Effector CD8-positive, alpha-beta T cell (primary cell): ENCODE results near the gene SCGB1D2.
"Not testable (repeated sequence)": the region's sequence is repeated elsewhere in the genome, so short reads cannot be mapped to it uniquely, and the experiment has no call there.

ENCODE experiments used
- DNase-seq: peaks from one replicate; lab custom pipeline; 2025; lab: John Stamatoyannopoulos, UW
- total RNA-seq, 4 experiments: gene quantifications; one replicate each; lab custom pipeline; 2026; lab: John Stamatoyannopoulos, UW

Gene SCGB1D2, protein sequence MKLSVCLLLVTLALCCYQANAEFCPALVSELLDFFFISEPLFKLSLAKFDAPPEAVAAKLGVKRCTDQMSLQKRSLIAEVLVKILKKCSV
- 0 reads per million in 4 experiments for total RNA-seq

DNA sequence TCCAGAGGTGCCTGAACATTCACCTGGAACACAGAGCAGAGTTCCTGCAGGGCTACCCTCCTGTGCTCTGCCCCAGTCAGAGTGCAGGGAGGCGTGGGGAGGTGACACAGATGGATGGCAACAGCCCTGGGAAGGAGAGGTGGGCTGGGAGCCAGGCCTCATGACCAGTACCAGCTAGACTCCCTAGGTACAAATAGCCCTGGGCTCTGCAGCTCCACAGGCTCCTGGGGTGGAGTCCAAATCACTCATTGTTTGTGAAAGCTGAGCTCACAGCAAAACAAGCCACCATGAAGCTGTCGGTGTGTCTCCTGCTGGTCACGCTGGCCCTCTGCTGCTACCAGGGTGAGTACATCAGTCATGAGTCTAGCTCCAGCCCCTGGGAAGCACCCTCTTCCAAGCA lies at the start of gene SCGB1D2:
Gene SCGB1D2 (plus strand): TSS at position 219 of the 400 bp plus-strand sequence. CDS start 69 bp downstream, at position 288.
- DNase-seq = no peak

DNA sequence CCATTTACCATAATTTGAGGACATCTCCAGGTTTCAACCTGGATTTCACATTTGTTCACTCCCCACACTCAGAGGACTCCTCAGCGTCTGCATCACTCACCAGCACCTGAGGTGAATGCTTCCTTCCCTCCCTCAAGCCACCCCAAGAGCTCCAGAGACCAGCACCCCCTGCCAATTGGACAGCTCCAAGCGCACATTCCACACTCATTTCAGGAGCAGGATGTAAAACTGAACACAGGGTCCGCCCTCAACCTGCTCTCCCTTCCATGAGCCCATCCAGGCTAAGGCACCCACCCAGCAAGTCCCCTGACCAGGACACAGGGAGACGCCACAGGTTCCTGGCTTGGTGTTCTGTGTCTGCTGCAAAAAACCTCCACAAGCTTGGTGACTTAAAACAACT lies 48.1 kb upstream of the SCGB1D2 start:
- DNase-seq = no peak

DNA sequence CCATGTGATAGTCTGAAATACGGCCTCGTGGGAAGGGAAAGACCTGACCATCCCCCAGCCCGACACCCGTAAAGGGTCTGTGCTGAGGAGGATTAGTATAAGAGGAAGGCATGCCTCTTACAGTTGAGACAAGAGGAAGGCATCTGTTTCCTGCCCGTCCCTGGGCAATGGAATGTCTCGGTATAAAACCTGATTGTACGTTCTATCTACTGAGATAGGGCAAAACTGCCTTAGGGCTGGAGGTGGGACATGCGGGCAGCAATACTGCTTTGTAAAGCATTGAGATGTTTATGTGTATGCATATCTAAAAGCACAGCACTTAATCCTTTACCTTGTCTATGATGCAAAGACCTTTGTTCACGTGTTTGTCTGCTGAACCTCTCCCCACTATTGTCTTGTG lies 47.0 kb upstream of the SCGB1D2 start:
- DNase-seq = not testable (repeated sequence)

DNA sequence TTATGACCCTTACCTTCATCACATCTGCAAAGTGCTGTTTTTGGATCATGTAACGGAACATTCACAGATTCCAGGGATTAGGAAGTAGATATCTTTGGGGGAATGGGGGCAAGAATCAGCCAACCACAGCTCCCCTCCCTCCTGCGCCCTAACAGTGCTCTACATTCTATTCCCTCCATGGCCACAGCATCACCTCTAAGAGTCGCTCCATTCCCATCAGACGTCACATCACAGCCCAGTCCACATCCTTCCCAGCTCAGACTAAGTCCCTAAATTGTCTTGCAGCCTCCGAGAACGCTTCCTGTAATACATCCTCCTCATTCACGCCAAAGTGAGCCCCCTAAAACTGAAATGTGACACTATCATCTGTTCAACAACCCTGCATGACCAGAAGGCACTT lies 46.1 kb upstream of the SCGB1D2 start:
- DNase-seq = no peak

DNA sequence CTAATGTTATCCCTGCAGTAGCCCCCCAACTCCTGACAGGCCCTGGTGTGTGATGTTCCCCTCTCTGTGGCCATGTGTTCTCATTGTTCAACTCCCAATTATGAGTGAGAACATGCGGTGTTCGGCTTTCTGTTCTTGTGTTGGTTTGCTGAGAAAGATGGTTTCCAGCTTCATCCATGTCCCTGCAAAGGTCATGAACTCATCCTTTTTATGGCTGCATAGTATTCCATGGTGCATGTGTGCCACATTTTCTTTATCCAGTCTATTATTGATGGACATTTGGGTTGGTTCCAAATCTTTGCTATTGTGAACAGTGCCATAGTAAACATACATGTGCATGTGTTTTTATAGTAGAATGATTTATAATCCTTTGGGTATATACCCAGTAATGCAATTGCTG lies 44.6 kb upstream of the SCGB1D2 start:
- not testable (repeated sequence) for DNase-seq

DNA sequence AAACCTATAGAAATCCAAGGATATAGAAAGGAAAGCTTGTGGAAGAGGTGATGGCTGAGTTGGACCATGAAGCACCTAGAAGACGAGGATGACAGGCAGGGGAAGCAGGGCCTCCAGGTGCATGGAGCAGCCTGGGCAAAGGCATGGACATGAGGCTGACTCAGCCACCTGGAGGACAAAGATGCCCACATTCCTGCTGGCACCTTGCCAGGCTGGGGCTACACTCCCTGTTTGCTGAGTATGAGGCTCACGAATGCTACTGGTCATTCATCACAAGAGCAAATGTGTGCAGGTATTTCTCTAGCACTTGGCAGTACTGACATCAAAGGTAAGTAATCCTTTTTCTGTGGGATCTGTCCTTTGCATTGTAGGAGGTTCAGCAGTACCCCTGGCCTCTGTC lies 40.7 kb upstream of the SCGB1D2 start:
- DNase-seq = no peak

DNA sequence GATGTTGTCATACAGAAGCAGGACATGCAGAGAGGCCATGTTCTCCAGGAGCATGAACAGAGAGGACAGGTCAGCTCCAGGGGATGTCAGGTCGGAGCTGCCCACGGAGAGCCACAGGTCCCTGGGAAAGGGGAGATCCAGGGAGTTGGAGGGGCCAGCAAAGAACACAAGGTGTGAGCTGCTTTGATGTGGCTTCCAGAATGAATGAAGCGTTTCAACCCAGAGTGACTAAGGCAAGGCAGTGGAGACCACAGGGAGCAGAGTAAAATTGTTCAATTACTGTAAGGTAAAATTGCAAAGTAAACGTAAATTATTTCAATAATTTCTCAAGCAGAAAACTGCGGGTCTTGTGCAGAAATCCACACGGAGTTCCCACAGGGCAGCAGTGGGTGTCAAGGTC lies 39.1 kb upstream of the SCGB1D2 start:
- no peak for DNase-seq

DNA sequence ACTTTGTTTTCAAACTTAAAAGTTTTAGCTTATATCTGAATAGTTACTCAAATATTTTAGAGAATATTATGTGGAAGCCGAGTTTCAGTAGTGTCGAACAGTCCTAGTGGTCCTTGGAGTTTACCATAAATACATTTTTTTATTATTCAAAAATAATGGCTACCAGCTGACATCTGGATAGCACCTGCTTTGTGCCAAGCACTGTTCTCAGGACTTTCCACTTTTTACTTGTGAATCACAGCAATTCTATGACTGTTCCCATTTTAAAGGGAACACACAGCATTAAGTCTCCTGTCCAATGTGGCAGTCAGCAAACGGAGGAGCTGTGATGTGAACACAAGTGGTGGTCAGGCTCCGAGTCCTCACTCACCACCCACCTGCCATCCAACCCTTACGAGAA lies 37.6 kb upstream of the SCGB1D2 start:
- no peak for DNase-seq

DNA sequence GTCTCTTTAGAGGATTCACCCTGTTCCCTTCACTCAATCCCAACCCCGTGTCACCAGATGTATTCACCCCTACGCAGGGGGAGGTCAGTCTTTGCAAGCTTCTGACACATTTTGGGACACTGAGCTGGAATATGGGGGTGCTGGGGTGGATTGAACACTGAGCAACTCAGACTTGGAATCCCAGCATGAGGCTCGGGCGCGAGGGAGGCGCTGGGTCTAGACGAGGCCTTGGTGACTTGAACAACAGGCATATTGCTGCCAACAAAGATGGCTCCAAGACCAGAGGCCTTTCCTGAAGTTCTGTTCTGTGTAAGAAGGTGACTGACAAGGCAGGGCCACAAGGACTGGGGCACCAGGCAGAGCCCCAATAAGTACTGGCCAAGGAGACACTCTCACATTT lies 36.6 kb upstream of the SCGB1D2 start:
- DNase-seq = no peak

DNA sequence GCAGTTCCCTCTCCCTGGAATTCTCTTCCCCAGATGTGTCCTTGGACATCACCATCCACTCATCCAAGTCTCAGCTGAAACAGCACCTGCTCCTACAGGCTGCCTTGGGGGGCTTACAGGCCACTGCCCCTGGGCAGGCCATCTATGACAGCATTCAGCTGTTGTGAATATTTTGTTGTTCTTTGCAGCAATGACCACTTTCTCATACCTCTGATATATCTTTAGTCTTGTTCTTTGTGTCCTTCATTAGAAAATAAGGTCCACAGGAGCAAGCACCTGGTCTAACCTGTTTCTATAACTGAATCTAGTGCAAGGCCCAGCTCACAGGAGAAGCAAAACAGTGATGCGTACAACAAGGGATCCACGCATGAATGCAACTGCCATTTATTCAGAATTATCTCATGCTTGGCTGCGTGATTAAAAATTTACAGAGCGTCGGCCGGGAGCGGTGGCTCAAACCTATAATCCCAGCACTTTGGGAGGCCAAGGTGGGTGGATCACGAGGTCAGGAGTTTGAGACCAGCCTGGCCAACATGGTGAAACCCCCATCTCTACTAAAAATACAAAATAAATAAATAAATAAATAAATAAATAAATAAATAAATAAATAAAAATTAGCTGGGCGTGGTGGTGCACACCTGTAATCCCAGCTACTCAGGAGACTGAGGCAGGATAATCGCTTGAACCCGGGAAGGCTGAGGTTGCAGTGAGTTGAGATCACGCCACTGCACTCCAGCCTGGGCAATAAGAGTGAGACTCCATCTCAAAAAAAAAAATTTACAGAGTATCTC lies 35.6 kb upstream of the SCGB1D2 start:
- not testable (repeated sequence) for DNase-seq

DNA sequence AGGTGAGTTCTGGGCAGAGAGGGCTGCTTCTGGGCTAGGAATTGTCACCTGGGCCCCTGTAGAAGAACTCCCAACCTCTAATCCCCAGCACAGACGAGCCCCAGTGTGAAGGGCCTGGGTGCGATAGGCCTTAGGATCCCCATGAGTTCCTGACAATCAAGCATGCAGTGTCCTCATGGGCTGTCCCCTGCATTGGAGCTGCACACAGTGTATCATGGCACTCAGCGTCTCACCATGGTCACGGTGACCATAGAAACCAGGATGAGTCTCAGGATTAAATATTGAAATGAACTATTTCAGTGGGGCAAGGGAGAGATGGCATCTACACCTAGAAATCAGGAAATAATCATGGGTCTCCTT lies 33.3 kb upstream of the SCGB1D2 start:
- DNase-seq = no peak

DNA sequence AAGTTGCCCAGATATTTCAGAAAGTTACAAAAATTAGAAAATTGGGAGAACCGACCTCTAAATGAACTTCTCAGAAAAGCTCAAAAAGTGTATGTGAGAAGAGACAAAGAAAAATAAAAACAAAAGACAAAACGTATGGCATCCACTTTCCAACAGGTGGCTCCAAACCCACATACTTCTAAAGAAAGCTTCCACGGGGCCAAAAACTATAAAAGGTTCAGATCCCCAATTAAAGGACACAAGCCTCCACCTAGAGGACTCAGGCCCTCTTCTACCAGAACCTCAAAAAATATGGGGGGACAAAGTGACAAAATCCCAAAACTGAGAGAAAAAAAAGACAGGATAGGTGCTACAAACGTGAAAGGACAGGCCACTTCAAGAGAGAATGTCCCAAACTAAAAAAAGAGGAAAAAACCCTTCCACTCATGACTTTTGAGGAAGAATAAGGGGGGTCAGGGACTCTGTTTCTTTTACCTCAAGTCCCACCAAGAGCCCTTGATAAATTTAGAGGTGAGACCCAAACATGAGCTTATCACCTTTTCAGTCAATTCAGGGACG lies 24.8 kb upstream of the SCGB1D2 start:
- DNase-seq = no peak

DNA sequence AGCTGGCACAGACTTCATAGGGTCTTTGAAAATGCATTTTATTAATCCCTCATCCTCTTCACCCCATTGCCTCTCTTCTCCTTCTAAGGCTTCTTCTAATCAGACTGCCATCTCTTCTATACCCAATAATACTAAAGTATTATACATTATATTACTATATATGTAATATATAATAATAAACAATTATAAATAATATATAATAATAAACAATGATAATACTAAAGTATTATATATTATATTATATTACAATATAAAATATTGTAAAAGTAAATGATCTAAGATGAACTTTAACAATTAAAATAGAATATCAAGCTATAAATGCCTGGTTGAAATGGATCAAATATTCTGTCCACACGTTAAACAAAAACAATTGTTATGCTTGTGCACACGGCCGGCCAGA lies 20.5 kb upstream of the SCGB1D2 start:
- DNase-seq = no peak

DNA sequence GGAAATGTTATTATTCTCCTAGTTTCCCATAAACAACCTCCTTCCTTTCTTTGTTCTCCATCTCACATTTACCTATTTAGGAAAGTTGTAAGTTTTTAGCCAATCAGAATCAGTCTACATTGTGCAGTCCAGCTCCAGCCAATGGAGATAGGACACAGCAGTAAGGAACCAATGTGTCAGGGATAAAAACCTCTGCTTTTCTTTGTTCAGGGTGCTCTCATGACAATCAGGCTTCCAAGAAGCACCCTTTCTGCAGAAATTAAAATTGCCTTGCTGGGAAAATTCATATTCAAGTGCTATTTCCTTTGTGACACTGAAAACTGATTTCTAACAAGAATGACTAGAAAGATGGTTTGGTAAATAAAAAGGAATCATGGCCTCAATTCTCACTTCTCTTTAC lies 18.9 kb upstream of the SCGB1D2 start:
- DNase-seq = no peak

DNA sequence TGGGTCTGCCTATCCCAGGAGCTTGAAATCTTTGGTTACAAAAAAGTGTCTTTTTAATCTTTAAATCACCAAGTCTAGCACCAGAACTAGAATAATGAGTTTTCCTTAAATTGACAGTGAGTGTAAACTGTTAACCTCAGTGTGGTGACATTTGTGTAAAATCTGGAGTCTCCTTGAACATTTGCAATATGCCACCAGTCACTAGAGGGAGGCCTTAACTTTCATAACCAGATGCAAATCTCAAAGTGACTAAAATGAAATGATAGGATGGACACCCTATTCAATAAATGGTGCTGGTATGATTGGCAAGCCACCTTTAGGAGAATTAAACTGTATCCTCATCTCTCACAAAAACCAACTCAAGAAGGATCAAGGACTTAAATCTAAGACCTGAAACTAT lies 8.3 kb upstream of the SCGB1D2 start:
- DNase-seq = no peak

DNA sequence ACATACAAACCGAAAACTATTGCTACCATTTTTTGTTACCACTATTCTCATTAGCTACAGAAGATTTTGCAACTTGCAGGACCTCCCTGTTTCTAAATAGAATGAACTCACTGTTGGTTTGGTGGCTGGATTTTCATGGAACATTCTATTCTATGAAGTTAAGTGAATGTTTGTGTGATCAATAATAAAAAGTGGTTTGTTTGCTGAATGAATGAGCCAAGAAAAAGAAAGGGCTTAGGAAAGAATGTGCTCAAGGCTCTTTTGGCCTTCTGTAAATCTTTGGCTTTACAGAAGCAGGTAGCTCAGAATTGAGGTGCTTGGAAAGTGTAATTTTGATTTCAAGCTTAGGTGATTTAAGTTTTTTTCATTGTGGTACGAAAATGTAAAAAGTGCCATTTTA lies 5.9 kb upstream of the SCGB1D2 start:
- no peak for DNase-seq

DNA sequence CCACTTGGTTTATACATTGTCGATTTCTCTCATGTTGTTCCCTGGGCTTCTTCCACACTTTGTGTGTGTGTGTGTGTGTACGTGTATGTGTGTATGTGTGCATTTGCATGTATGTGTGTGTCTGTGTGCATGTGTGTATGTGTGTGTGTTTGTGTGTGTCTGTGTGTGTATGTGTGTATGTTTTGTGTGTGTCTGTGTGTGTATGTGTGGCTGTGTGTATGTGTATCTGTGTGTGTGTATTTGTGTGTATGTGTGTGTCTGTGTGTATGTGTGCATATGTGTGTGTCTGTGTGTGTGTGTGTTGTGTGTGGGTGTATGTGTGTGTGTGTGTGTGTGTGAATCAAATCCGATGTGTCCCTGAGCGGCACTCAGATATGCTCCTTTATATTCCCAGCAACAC lies 4.5 kb upstream of the SCGB1D2 start:
- no peak for DNase-seq

DNA sequence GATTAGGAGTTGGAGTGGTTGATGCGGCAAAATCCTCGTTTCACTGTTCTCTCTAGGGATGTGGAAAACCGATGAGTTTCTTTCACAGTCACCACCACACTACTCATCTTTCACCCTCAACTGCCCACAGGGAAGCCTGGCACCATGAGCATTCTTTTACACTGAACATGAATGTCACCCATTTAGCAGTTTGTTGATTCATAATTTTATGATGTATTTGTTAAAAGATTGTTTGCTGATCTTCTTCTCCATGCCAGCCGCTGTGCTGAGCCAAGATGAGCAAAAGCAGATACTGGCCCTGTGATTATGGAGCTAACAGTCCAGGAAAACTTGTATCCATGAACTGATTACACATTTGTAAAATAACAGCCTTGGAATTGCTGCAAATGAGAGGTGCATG lies 3.9 kb upstream of the SCGB1D2 start:
- DNase-seq = no peak

DNA sequence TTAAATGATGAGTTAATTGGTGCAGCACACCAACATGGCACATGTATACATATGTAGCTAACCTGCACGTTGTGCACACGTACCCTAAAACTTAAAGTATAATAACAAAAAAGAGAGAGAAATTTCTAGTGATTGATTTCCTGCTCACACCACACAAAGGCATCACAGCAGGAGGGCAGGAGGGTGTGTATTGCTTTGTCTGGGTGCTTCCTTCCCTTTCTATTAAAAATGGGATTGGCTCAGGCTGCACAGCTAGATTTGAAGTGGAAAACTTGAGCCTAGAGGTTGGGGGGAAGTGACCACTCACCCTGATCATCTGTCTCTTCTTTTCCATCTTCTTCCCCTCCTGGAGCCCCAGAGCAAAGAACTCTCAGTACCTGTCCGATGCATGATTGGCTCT lies 944 bp upstream of the SCGB1D2 start:
- DNase-seq = no peak

DNA sequence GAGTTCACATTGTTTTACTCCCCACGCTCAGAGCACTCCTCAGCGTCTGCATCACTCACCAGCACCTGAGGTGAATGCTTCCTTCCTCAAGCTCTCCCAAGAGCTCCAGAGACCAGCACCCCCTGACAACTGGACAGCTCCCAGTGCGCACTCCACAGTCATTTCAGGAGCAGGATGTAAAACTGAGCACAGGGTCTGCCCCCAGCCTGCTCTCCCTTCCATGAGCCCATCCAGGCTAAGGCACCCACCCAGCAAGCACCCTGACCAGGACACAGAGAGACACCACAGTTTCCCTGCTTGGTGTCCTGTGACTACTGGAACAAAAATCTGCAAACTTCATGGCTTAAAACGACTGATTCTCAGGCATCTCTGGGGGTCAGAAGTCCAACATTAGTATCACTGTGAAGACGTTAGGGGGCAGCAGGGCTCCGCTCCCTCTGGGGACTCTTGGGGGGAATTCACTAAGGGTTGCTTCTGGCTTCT lies 3.3 kb downstream of the SCGB1D2 start:
- no peak for DNase-seq

DNA sequence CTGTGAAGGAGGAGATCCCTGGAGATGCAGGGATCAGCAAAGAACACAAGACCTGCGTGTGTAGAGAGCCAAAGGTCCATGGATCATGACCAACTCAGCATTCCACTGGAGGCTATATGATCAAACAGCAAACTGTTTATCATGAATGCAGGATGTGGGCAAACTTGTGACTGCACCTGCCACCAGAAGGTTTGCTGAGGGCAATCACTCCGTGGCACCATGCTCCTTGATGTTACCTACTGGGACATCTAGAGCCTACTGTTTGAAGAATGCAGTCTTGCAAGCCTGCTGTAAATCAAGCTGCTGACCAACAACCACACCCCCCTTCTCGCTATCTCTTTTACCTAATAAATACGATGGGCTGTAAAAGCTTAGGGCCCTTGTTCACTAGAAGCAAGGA lies 9.7 kb downstream of the SCGB1D2 start:
- DNase-seq = no peak

DNA sequence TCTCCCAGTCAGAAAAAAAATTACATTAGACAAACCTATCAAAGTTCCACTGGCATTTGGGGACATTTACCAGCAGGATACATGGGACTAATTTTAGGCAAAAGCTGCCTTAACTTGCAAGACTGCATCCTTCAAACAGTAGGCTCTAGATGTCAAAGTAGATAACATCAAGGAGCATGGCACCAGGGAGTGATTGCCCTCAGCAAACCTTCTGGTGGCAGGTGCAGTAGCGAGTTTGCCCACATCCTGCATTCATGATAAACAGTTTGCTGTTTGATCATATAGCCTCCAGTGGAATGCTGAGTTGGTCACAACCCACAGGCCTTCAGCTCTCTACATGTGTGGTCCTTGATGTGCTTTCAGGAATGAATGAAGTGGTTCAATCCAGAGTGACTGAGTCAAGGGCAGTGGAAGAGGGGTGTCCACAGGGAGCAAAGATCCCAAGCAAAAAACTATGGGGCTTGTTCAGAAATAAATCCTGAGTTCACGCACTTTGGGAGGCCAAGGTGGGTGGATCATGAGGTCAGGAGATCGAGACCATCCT lies 12.0 kb downstream of the SCGB1D2 start:
- DNase-seq = no peak

DNA sequence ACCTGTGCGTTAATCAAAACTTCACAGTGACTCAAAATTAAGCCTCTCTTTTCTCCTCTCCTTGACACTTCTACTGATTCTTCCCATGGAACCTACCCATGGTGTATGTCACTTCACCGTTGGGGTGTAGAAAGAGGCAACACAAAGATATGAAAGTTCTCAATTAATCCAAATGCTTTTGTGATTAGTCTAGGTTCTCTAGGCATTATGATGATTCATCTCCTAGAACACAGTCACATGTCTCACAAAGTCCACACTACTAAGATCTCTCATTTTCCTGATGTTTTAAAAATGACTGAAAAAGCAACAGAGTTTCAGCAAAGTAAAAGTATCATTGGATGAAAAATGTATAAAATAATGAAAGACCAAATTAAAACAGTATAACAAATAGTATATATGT lies 14.2 kb downstream of the SCGB1D2 start:
- no peak for DNase-seq
